ENCODE measurements around the gene DENND5A.
"Not testable (repeated sequence)": the region's sequence is repeated elsewhere in the genome, so short reads cannot be mapped to it uniquely, and the experiment has no call there.

Gene DENND5A

GRCh38 chr11:9193316-9193715, 71.8 kb downstream of the DENND5A start:
- TF ChIP-seq, protein P1, sequence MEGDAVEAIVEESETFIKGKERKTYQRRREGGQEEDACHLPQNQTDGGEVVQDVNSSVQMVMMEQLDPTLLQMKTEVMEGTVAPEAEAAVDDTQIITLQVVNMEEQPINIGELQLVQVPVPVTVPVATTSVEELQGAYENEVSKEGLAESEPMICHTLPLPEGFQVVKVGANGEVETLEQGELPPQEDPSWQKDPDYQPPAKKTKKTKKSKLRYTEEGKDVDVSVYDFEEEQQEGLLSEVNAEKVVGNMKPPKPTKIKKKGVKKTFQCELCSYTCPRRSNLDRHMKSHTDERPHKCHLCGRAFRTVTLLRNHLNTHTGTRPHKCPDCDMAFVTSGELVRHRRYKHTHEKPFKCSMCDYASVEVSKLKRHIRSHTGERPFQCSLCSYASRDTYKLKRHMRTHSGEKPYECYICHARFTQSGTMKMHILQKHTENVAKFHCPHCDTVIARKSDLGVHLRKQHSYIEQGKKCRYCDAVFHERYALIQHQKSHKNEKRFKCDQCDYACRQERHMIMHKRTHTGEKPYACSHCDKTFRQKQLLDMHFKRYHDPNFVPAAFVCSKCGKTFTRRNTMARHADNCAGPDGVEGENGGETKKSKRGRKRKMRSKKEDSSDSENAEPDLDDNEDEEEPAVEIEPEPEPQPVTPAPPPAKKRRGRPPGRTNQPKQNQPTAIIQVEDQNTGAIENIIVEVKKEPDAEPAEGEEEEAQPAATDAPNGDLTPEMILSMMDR (IDR thresholded peaks at IDR 0.05; ENCODE audit: low read depth, low read length): no peak

GRCh38 chr11:9192561-9192960, 72.6 kb downstream of the DENND5A start:
- TF ChIP-seq, protein P1 (IDR thresholded peaks at IDR 0.05; ENCODE audit: low read depth, low read length): no peak

More at GRCh38 chr11:9193316-9193715, 71.8 kb downstream of the DENND5A start:
- no peak overlapping the region for H3K4me3 ChIP-seq (ENCODE audit: low read depth, low read length)

GRCh38 chr11:9190326-9191016, 74.7 kb downstream of the DENND5A start:
- not testable (repeated sequence) for H3K4me3 ChIP-seq (ENCODE audit: low read depth, low read length)

More at GRCh38 chr11:9192561-9192960, 72.6 kb downstream of the DENND5A start:
- no peak overlapping the region for H3K4me3 ChIP-seq (ENCODE audit: low read depth, low read length)

DNA sequence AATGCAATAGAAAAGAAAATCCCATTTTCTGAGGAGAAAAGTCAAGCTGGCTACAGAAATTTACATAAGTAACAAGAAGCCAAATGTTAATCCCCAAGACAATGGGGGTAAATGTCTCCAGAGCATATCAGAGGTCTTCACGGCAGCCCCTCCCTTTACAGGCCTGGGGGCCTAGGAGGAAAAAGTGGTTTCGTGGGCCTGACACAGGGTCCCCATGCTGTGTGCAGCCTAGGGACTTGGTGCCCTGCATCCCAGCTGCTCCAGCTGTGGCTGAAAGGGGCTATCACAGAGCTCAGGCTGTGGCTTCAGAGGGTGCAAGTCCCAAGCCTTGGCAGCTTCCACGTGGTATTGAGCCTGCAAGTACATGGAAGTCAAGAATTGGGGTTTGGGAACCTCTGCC, 76.3 kb downstream of the DENND5A start:
- not testable (repeated sequence) for H3K4me3 ChIP-seq (ENCODE audit: low read depth, low read length)

DNA sequence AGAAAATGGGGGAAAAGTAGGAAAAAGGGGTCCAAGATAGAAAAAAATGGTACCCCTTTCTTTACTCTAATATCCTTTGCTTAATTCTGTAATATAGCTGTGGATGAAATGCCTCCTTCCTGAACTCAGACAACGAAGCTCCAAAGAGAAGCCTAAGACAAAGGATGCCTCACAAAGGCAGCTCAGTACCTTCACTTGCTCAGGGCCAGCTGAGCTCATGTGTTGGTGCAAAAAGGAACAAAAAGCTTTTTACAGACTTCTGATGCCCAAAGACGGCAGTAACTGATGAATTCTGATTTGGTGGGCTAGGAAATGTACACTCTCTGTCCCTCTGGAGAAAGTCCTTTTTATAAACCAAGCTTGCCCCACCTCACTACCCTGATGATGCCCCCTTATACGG, 77.5 kb downstream of the DENND5A start:
- H3K4me3 ChIP-seq (ENCODE audit: low read depth, low read length): no peak overlapping the region
- TF ChIP-seq, protein P1 (IDR thresholded peaks at IDR 0.05; ENCODE audit: low read depth, low read length): no peak

DNA sequence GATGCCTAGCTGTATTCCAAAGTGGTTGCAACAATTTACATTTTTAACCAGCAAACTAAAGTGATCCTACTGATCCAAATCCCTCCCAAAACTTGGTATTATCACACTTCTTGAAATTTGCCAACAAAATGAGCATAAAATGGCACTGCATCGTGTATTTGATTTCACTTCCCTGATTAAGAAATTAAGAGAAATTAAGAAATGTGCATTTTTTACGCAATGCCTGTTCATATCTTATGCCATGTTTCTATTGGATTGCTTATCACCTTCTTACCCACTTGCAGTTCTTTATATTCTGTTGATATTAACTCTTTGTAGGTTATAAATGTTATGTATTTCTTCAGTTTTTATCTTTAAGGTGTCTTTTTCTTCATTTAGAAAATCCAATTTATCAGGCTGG, 80.6 kb downstream of the DENND5A start:
- TF ChIP-seq, protein P1 (IDR thresholded peaks at IDR 0.05; ENCODE audit: low read depth, low read length): no peak
- H3K4me3 ChIP-seq (ENCODE audit: low read depth, low read length): no peak overlapping the region

- TF ChIP-seq, protein P1 (IDR thresholded peaks at IDR 0.05; ENCODE audit: low read depth, low read length): no peak
- H3K4me3 ChIP-seq (ENCODE audit: low read depth, low read length): no peak overlapping the region
Observed at GRCh38 chr11:9182180-9182871, 82.8 kb downstream of the DENND5A start.

DNA sequence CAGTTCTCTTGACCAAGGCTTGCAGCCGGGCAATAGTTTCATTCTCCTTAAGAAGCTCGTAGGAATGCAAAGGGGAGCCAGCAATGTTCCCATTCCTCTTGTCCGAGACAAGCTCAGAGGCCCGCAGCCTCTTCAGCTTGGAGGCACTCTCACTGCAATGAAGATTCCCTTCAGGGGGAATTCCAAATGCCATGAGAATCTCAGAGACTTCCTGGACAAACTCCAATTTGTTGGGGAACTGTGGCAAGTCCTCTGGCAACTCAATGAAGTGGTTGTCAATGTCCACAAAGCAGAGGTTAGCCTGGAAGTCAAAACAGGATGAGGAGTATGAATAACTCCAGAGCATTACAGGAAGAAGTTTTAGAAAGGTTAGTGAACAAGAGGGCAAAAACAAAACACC, 84.4 kb downstream of the DENND5A start:
- TF ChIP-seq, protein P1 (IDR thresholded peaks at IDR 0.05; ENCODE audit: low read depth, low read length): no peak
- no peak overlapping the region for H3K4me3 ChIP-seq (ENCODE audit: low read depth, low read length)
